GM19324 (cell line): ENCODE results near the gene TWIST2.

Experiments
- ATAC-seq: cut with Tn5 transposase; IDR thresholded peaks from one replicate; pipeline ENCODE4 v1.9.1; 2021; ENCODE audit warnings: mild to moderate bottlenecking, moderate library complexity; ENCODE audit not compliant: unreplicated experiment, low FRiP score

The TWIST2 gene

GRCh38 chr2:238835726-238836301 is 12.1 kb upstream of the TWIST2 start:
- no peak for ATAC-seq

GRCh38 chr2:238838786-238839327 is 9.0 kb upstream of the TWIST2 start:
- ATAC-seq = no peak

GRCh38 chr2:238839428-238839827 is 8.5 kb upstream of the TWIST2 start:
- no peak for ATAC-seq

- no peak for ATAC-seq
Measured at GRCh38 chr2:238841542-238842164, 6.2 kb upstream of the TWIST2 start.

- ATAC-seq = no peak
Measured at GRCh38 chr2:238843476-238843875, 4.4 kb upstream of the TWIST2 start.

- ATAC-seq = no peak
Measured at GRCh38 chr2:238845583-238846377, 2.1 kb upstream of the TWIST2 start.

- no peak for ATAC-seq
Measured at GRCh38 chr2:238846378-238846627, 1.6 kb upstream of the TWIST2 start.

- no peak for ATAC-seq
Measured at GRCh38 chr2:238846628-238847418, 1.1 kb upstream of the TWIST2 start.

- ATAC-seq = no peak
Measured at GRCh38 chr2:238847419-238847801, 475 bp upstream of the TWIST2 start.

GRCh38 chr2:238848691-238848975 is 748 bp downstream of the TWIST2 start:
- ATAC-seq = no peak

GRCh38 chr2:238848976-238849853 is 1.3 kb downstream of the TWIST2 start:
- no peak for ATAC-seq

- ATAC-seq = no peak
Measured at GRCh38 chr2:238850091-238850490, 2.2 kb downstream of the TWIST2 start.

GRCh38 chr2:238851026-238851425 is 3.1 kb downstream of the TWIST2 start:
- ATAC-seq = no peak

GRCh38 chr2:238851761-238852160 is 3.9 kb downstream of the TWIST2 start:
- ATAC-seq = no peak

GRCh38 chr2:238852206-238852869 is 4.5 kb downstream of the TWIST2 start:
- no peak for ATAC-seq

GRCh38 chr2:238853218-238853617 is 5.3 kb downstream of the TWIST2 start:
- ATAC-seq = no peak

- ATAC-seq = no peak
Measured at GRCh38 chr2:238853721-238854120, 5.8 kb downstream of the TWIST2 start.

- ATAC-seq = no peak
Measured at GRCh38 chr2:238854246-238854645, 6.4 kb downstream of the TWIST2 start.

GRCh38 chr2:238854699-238855229 is 6.9 kb downstream of the TWIST2 start:
- ATAC-seq = no peak

- ATAC-seq = no peak
Measured at GRCh38 chr2:238855299-238855698, 7.4 kb downstream of the TWIST2 start.
